Tibial nerve (tissue), 4 donors: ENCODE measurements around the gene SLC16A6. TPM values are rescaled to one million over a fixed set of nuclear protein-coding genes. Genes with fewer than 3 reads are reported as not detected.
"Not testable (repeated sequence)": the region's sequence is repeated elsewhere in the genome, so short reads cannot be mapped to it uniquely, and the experiment has no call there.

Source experiments
- DNase-seq, 2 donors: peaks; one replicate each; pipeline ENCODE4 v3.0.0-alpha.2; 2019; ENCODE audit warnings: low spot score in 2 of 2
- H3K27ac ChIP-seq, 4 donors: fragments of 200-600 bp; sonication (generic) in 3 of 4; one replicate each; pipeline ENCODE4 v1.5.1; 2017 to 2019; ENCODE audit warnings: mild to moderate bottlenecking in 1 of 4
- H3K27me3 ChIP-seq, 2 donors: fragments of 200-600 bp; sonication (generic) in 1 of 2; one replicate each; pipeline versions ENCODE4 v1.5.1 to v1.6.0; 2017 to 2019
- H3K36me3 ChIP-seq, 3 donors: fragments of 200-600 bp; sonication (generic); one replicate each; pipeline ENCODE4 v1.5.1; 2018 to 2019
- H3K4me1 ChIP-seq, 4 donors: fragments of 200-600 bp; sonication (generic) in 3 of 4; one replicate each; pipeline ENCODE4 v1.5.1; 2017 to 2019
- H3K4me3 ChIP-seq, 4 donors: fragments of 200-600 bp; sonication (generic) in 3 of 4; one replicate each; pipeline ENCODE4 v1.5.1; 2017 to 2019; ENCODE audit warnings: mild to moderate bottlenecking in 1 of 4, moderate library complexity in 1 of 4
- H3K9me3 ChIP-seq, 4 donors: fragments of 200-600 bp; sonication (generic) in 3 of 4; one replicate each; pipeline ENCODE4 v1.5.1; 2017 to 2019
- CTCF ChIP-seq, 5 experiments: fragments of 200-600 bp in 3 of 5; fragments of 450-650 bp in 2 of 5; sonication (generic) in 3 of 5; IDR thresholded peaks; one replicate each; pipeline ENCODE4 v1.5.1; 2016 to 2019; ENCODE audit warnings: antibody characterized with exemption in 5 of 5, mild to moderate bottlenecking in 3 of 5, moderate library complexity in 2 of 5
- EP300 ChIP-seq, 2 donors: sonication (generic); formaldehyde crosslinking; IDR thresholded peaks; one replicate each; pipeline ENCODE4 v1.6.1; 2017; ENCODE audit warnings: antibody characterized with exemption in 2 of 2, mild to moderate bottlenecking in 1 of 2
- POLR2A ChIP-seq, 2 donors: fragments of 450-650 bp; IDR thresholded peaks; one replicate each; pipeline ENCODE4 v1.6.1; 2017; ENCODE audit warnings: antibody characterized with exemption in 2 of 2, mild to moderate bottlenecking in 2 of 2, moderate library complexity in 2 of 2
- WGBS, 2 donors: methylation state at CpG; one replicate each; pipeline ENCODE4 v1.1.5; 2018; 5-methylcytosine and 5-hydroxymethylcytosine counted together
- total RNA-seq, 4 donors: library from RNA; depleted of rRNA; stranded (reverse); fragments of >200 nt; gene quantifications; one replicate each; pipeline ENCODE4 v1.1.0, GENCODE V29; 2016

The SLC16A6 gene
- total RNA-seq, 4 donors from 2014 or later: 0.20 to 0.90 TPM; not detected in 2

- no peak overlapping the region for H3K27ac ChIP-seq
- TF ChIP-seq POLR2A (IDR thresholded peaks at IDR 0.05) (no peak), EP300 (IDR thresholded peaks at IDR 0.05) (no peak), CTCF (IDR thresholded peaks at IDR 0.05) (no peak)
- H3K9me3 ChIP-seq: peaks cover 0 to 9% (median 0%) of the 10 kb centered on the region in 4 donors
- H3K4me1 ChIP-seq: no peaks in the 10 kb centered on the region
- 81 to 86% methylated on average over 11 of the region's 11 CpGs for WGBS, 2 donors
- H3K4me3 ChIP-seq: no peak overlapping the region
- no peaks in the 10 kb centered on the region for H3K36me3 ChIP-seq
- no peaks in the 10 kb centered on the region for H3K27me3 ChIP-seq
- no peak for DNase-seq
Measured at GRCh38 chr17:68273722-68274121, 17.2 kb downstream of the SLC16A6 start.

GRCh38 chr17:68265833-68266232, 25.1 kb downstream of the SLC16A6 start:
- H3K4me3 ChIP-seq, H3K36me3 ChIP-seq, DNase-seq, H3K27ac ChIP-seq, H3K4me1 ChIP-seq, H3K27me3 ChIP-seq, H3K9me3 ChIP-seq: not testable (repeated sequence)
- 89 to 93% methylated on average over 2 of the region's 2 CpGs for WGBS, 2 donors

GRCh38 chr17:68263101-68263681, 27.7 kb downstream of the SLC16A6 start:
- not testable (repeated sequence) for H3K27me3 ChIP-seq, H3K36me3 ChIP-seq, H3K9me3 ChIP-seq, H3K27ac ChIP-seq, H3K4me3 ChIP-seq
- peak in 1 of 2 donors; percentile 64 for DNase-seq
- 10 to 11% methylated on average over 9 of the region's 9 CpGs for whole genome bisulfite sequencing, 2 donors
- TF ChIP-seq CTCF (IDR thresholded peaks at IDR 0.05): peak; percentile 32 to 81 (median 46)
- peaks cover 0 to 16% (median 2%) of the 10 kb centered on the region in 4 donors for H3K4me1 ChIP-seq

- H3K27me3 ChIP-seq, H3K9me3 ChIP-seq, DNase-seq, H3K4me3 ChIP-seq, H3K27ac ChIP-seq, H3K36me3 ChIP-seq: not testable (repeated sequence)
- peaks cover 0 to 16% (median 2%) of the 10 kb centered on the region in 4 donors for H3K4me1 ChIP-seq
- WGBS, 2 donors: 51 to 58% methylated on average over 2 of the region's 2 CpGs
Measured at GRCh38 chr17:68262467-68262866, 28.5 kb downstream of the SLC16A6 start.

GRCh38 chr17:68260051-68260762, 30.7 kb downstream of the SLC16A6 start:
- H3K27ac ChIP-seq: peak overlapping the region in 2 of 4 donors; percentile 66 to 68
- no peak overlapping the region for H3K4me3 ChIP-seq
- peaks cover 0 to 16% (median 2%) of the 10 kb centered on the region in 4 donors for H3K4me1 ChIP-seq
- TF ChIP-seq CTCF (IDR thresholded peaks at IDR 0.05): no peak
- no peaks in the 10 kb centered on the region for H3K27me3 ChIP-seq
- no peak for DNase-seq
- H3K36me3 ChIP-seq: peaks cover 0 to 21% (median 0%) of the 10 kb centered on the region in 3 donors
- no peaks in the 10 kb centered on the region for H3K9me3 ChIP-seq
- 69% methylated on average over 9 of the region's 9 CpGs for WGBS, 2 donors

GRCh38 chr17:68259648-68259951, 31.3 kb downstream of the SLC16A6 start:
- H3K27ac ChIP-seq: peak overlapping the region in 1 of 4 donors; percentile 73
- H3K36me3 ChIP-seq: peaks cover 0 to 28% (median 0%) of the 10 kb centered on the region in 3 donors
- H3K9me3 ChIP-seq, DNase-seq, H3K27me3 ChIP-seq: not testable (repeated sequence)
- H3K4me1 ChIP-seq: peaks cover 0 to 16% (median 2%) of the 10 kb centered on the region in 4 donors
- WGBS, 2 donors: 52 to 71% methylated on average over 3 of the region's 3 CpGs
- H3K4me3 ChIP-seq: peak overlapping the region in 1 of 4 donors; percentile 40
